Measurements from ENCODE around the gene KRT82. TPM values are rescaled to one million over a fixed set of nuclear protein-coding genes. Genes with fewer than 3 reads are reported as not detected.

The KRT82 gene
- total RNA-seq, 2 experiments from 2014 or later: not detected

DNA sequence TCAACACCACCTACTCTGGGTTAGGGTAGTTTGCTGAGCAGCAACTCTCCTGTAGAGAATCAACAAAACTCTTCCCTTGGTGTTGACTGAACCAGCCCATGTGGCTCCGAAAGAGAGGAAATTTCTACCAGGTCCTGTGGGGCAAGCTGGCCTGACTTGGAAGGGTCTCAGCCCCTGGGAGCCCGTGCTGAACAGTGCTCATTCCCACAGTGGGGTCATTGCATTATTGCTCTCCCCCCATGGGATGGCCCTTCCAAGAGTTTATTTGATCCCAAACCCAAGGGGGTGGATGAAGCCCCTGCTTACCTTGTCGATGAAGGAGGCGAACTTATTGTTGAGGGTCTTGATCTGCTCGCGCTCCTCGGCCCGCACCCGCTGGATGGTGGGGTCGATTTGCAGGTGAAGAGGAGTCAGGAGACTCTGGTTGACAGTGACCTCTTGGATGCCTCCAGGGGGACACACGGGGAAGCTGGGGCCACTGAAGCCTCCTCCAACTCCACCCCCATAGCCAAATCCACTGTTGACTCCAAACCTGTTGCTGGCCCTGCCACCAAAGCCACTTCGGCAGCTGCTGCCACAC is 27.5 kb upstream of the KRT82 start:
- H2AFZ ChIP-seq (ENCODE audit: low read length): no peak overlapping the region
- H3K4me3 ChIP-seq (ENCODE audit: low read depth, low read length, poor library complexity, severe bottlenecking): no peak overlapping the region
- intact Hi-C loops (cut with micrococcal nuclease; ENCODE audit: unreplicated experiment): no loop called here
- TF ChIP-seq, protein P1, sequence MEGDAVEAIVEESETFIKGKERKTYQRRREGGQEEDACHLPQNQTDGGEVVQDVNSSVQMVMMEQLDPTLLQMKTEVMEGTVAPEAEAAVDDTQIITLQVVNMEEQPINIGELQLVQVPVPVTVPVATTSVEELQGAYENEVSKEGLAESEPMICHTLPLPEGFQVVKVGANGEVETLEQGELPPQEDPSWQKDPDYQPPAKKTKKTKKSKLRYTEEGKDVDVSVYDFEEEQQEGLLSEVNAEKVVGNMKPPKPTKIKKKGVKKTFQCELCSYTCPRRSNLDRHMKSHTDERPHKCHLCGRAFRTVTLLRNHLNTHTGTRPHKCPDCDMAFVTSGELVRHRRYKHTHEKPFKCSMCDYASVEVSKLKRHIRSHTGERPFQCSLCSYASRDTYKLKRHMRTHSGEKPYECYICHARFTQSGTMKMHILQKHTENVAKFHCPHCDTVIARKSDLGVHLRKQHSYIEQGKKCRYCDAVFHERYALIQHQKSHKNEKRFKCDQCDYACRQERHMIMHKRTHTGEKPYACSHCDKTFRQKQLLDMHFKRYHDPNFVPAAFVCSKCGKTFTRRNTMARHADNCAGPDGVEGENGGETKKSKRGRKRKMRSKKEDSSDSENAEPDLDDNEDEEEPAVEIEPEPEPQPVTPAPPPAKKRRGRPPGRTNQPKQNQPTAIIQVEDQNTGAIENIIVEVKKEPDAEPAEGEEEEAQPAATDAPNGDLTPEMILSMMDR (conservative IDR thresholded peaks at IDR 0.05; ENCODE audit: low read length): no peak
- no peak for TF ChIP-seq EZH2phosphoT487 (IDR thresholded peaks at IDR 0.05; ENCODE audit: borderline replicate concordance, low read depth, low read length)
- no peaks in the 10 kb centered on the region for H3K9me3 ChIP-seq (ENCODE audit: low read length)
- BruUV-seq (replicated peaks): no TSS peak
- H3K4me2 ChIP-seq (ENCODE audit: low read length): no peak overlapping the region
- ChIA-PET POLR2A (no interaction called here), CTCF (ENCODE audit: unreplicated experiment) (no interaction called here)
- H3K36me3 ChIP-seq (ENCODE audit: insufficient read depth, low read length): no peaks in the 10 kb centered on the region
- H3K4me1 ChIP-seq (ENCODE audit: insufficient read depth, low read length, poor library complexity, severe bottlenecking): no peaks in the 10 kb centered on the region
- H3K79me2 ChIP-seq (ENCODE audit: insufficient read depth, low read depth, low read length): no peaks in the 10 kb centered on the region
- no peaks in the 10 kb centered on the region for H4K20me1 ChIP-seq (ENCODE audit: insufficient read depth, low read length)
- H3K27ac ChIP-seq (ENCODE audit: low read depth, low read length, poor library complexity, severe bottlenecking): no peak overlapping the region
- no peak for DNase-seq (ENCODE audit: low spot score)
- H3K9me2 ChIP-seq (ENCODE audit: insufficient read depth, low read length): no peaks in the 10 kb centered on the region

DNA sequence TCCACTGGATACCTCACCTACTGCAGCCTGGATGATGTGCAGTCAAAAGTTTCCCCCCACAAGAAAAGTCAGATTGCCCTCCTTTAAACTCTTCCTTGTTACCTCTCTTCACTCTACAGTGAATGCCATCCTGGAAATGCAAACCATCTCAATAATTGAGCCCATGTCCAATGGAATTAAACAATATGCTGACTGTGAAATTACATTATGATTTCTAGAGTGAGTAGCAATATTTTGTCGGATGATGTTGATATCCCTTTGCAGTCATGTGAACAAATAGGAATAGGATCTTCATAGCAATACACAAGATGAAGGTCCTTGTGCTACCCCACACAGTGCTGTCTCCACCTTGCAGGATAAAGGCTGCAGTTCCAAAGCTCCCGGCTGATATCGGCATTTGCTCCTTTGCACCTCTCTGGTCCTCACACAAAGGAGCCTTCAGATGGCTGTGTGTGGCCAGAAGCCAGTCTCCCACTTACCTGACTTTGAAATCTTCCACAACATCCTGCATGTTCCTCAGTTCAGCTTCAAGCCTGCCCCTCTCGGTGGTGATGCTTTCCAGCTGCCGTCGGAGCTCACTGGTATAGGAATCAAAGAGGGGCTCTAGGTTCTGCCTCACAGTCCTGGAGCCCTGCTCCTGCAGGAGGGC is 26.5 kb upstream of the KRT82 start:
- H3K9me3 ChIP-seq (ENCODE audit: low read length): no peaks in the 10 kb centered on the region
- H3K4me1 ChIP-seq (ENCODE audit: insufficient read depth, low read length, poor library complexity, severe bottlenecking): no peaks in the 10 kb centered on the region
- no peak overlapping the region for H2AFZ ChIP-seq (ENCODE audit: low read length)
- TF ChIP-seq EZH2phosphoT487 (IDR thresholded peaks at IDR 0.05; ENCODE audit: borderline replicate concordance, low read depth, low read length): no peak
- TF ChIP-seq, protein P1 (conservative IDR thresholded peaks at IDR 0.05; ENCODE audit: low read length): no peak
- H3K4me3 ChIP-seq (ENCODE audit: low read depth, low read length, poor library complexity, severe bottlenecking): no peak overlapping the region
- H4K20me1 ChIP-seq (ENCODE audit: insufficient read depth, low read length): no peaks in the 10 kb centered on the region
- no peak for DNase-seq (ENCODE audit: low spot score)
- no peak overlapping the region for H3K27ac ChIP-seq (ENCODE audit: low read depth, low read length, poor library complexity, severe bottlenecking)
- POLR2A ChIA-PET: no interaction called here
- H3K4me2 ChIP-seq (ENCODE audit: low read length): no peak overlapping the region
- H3K9me2 ChIP-seq (ENCODE audit: insufficient read depth, low read length): no peaks in the 10 kb centered on the region
- no peaks in the 10 kb centered on the region for H3K79me2 ChIP-seq (ENCODE audit: insufficient read depth, low read depth, low read length)
- BruUV-seq (replicated peaks): no TSS peak
- intact Hi-C loops (cut with micrococcal nuclease; ENCODE audit: unreplicated experiment): no loop called here
- CTCF ChIA-PET (ENCODE audit: unreplicated experiment): no interaction called here
- no peaks in the 10 kb centered on the region for H3K36me3 ChIP-seq (ENCODE audit: insufficient read depth, low read length)

DNA sequence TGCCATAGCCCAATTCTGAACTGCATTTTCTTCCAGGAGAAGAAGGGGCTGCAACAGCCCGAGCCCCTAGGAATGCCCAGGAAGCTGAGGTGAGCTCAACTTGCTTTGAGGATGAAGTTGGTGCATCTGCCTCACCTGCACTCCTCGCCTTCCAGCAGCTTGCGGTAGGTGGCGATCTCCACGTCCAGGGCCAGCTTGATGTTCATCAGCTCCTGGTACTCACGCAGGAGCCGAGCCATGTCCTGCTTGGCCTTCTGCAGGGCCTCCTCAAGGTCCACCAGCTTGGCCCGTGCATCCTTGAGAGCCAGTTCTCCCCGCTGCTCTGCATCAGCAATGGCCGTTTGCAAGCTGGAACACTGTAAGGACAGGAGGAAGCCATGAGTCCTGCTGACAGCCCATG is 22.0 kb upstream of the KRT82 start:
- peak; percentile 9 for DNase-seq (ENCODE audit: low spot score)
- no peak overlapping the region for H2AFZ ChIP-seq (ENCODE audit: low read length)
- H3K27ac ChIP-seq (ENCODE audit: low read depth, low read length, poor library complexity, severe bottlenecking): no peak overlapping the region
- H3K79me2 ChIP-seq (ENCODE audit: insufficient read depth, low read depth, low read length): no peaks in the 10 kb centered on the region
- TF ChIP-seq, protein P1 (conservative IDR thresholded peaks at IDR 0.05; ENCODE audit: low read length): peak; percentile 53
- no peak for TF ChIP-seq EZH2phosphoT487 (IDR thresholded peaks at IDR 0.05; ENCODE audit: borderline replicate concordance, low read depth, low read length)
- no peaks in the 10 kb centered on the region for H3K9me2 ChIP-seq (ENCODE audit: insufficient read depth, low read length)
- no peaks in the 10 kb centered on the region for H3K9me3 ChIP-seq (ENCODE audit: low read length)
- BruUV-seq (replicated peaks): no TSS peak
- intact Hi-C loops (cut with micrococcal nuclease; ENCODE audit: unreplicated experiment): no loop called here
- no peaks in the 10 kb centered on the region for H3K36me3 ChIP-seq (ENCODE audit: insufficient read depth, low read length)
- CTCF ChIA-PET (ENCODE audit: unreplicated experiment): interaction anchor here (1.2 kb wide), 1 partner anchor 149 kb away, joined by 3 read pairs; no protein-coding TSS in a partner anchor
- no peak overlapping the region for H3K4me3 ChIP-seq (ENCODE audit: low read depth, low read length, poor library complexity, severe bottlenecking)
- H3K4me2 ChIP-seq (ENCODE audit: low read length): no peak overlapping the region
- no peaks in the 10 kb centered on the region for H3K4me1 ChIP-seq (ENCODE audit: insufficient read depth, low read length, poor library complexity, severe bottlenecking)
- POLR2A ChIA-PET: interaction anchor here (0.6 kb wide), 1 partner anchor 293 kb away, joined by 6 read pairs; no protein-coding TSS in a partner anchor
- H4K20me1 ChIP-seq (ENCODE audit: insufficient read depth, low read length): no peaks in the 10 kb centered on the region
